ENCODE measurements around the gene SPANXD.

DNA sequence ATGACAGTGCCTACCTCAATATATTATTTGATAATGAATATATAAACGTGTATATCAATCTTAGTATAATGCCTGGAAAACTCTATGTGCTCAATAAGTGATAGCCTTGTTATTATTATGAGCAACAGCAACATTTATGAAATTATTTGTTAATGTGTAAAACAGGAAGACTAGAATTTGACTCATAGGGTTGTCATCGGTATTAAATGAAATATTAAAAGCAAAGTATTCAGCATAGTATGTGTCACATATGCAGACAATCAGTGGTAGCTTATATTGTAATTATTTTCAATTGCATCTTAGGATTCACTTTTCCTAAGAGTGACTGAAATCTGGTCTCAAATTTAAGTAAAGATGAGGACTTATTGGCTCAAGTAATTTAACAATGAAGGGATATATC, 24.6 kb downstream of the SPANXD start:
- TF ChIP-seq POLR2AphosphoS5 (IDR thresholded peaks at IDR 0.05; ENCODE audit: low read depth, low read length), result no peak
- no peak for TF ChIP-seq POLR2A (IDR thresholded peaks at IDR 0.05; ENCODE audit: low read depth, low read length)
